Type B pancreatic cell (in vitro differentiated cells): ENCODE data around the gene LIMK2. TPM values are rescaled to one million over a fixed set of nuclear protein-coding genes. Genes with fewer than 3 reads are reported as not detected.
A peak's percentile ranks its signal among the peaks of the same experiment; 100 is the strongest.
"Not testable (repeated sequence)": the region's sequence is repeated elsewhere in the genome, so short reads cannot be mapped to it uniquely, and the experiment has no call there.

Experiments
- DNase-seq: peaks from one replicate; pipeline ENCODE4 v3.0.0; 2021; ENCODE audit warnings: mixed read lengths; ENCODE audit not compliant: unreplicated experiment; ENCODE audit errors: extremely low spot score
- H3K27ac Mint-ChIP-seq: 2 replicates; pipeline ENCODE4 v1.8.0; 2021; ENCODE audit warnings: mild to moderate bottlenecking, mixed read lengths
- H3K27me3 Mint-ChIP-seq: 2 replicates; pipeline ENCODE4 v1.8.0; 2021; ENCODE audit warnings: mixed read lengths
- H3K36me3 Mint-ChIP-seq: 2 replicates; pipeline ENCODE4 v1.8.0; 2021; ENCODE audit warnings: mixed read lengths
- H3K4me1 Mint-ChIP-seq: one replicate; pipeline ENCODE4 v1.8.0; 2021; ENCODE audit warnings: mixed read lengths; ENCODE audit not compliant: unreplicated experiment
- H3K4me3 Mint-ChIP-seq: 2 replicates; pipeline ENCODE4 v1.8.0; 2021; ENCODE audit warnings: mild to moderate bottlenecking, mixed read lengths
- H3K9me3 Mint-ChIP-seq: 2 replicates; pipeline ENCODE4 v1.8.0; 2021; ENCODE audit warnings: mixed read lengths
- total RNA-seq: library from RNA; stranded (reverse); gene quantifications from 2 replicates; pipeline ENCODE4 v1.2.1, GENCODE V29; 2021; ENCODE audit warnings: low replicate concordance
- TF ChIP-seq, protein P1 (sequence below): fragments of 200-600 bp; sonication (generic); conservative IDR thresholded peaks from 2 replicates; pipeline ENCODE4 v1.5.0; 2021; ENCODE audit warnings: antibody characterized with exemption, mild to moderate bottlenecking

Gene LIMK2
- total RNA-seq, 1 donor from 2014 or later = 46.6 TPM

DNA sequence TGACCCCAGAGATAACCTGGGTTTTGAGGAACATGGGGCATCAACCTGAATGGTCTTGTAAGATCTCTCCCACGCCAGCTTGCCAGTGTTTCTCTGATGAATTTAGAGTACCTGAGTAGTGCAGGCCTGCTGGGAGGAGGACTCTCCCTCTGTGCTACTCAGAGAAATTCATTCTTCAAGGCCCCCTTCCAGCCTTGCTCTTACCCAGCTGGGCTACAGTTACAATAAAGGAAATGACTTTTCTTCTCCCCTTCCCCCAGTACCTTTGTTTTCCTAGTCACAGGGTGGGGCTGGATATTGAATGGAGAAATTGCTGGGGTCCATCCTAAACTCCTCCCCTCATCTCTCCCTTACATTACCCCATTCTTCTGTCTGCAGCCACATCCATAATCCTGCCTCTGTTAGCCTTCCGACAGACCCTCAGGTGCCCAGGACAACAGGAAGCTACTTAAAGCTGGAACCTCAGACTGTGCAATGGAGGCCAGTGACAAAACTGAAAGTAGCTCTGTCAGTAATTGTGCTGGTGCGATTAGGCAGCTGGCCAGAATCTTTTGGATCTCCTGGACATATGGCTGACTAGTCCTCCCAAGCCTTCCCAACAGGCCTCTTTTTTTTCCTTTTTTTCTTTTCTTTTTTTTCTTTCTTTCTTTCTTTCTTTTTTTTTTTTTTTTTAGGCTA, 17.4 kb downstream of the LIMK2 start:
- Mint-ChIP-seq H3K4me3 (peak overlapping the region; percentile 61), H3K9me3 (no peaks in the 10 kb centered on the region), H3K27ac (peak overlapping the region; percentile 87), H3K4me1 (peaks cover 31% of the 10 kb centered on the region), H3K36me3 (peaks cover 4% of the 10 kb centered on the region), H3K27me3 (no peaks in the 10 kb centered on the region)
- no peak for DNase-seq
- TF ChIP-seq, protein P1, sequence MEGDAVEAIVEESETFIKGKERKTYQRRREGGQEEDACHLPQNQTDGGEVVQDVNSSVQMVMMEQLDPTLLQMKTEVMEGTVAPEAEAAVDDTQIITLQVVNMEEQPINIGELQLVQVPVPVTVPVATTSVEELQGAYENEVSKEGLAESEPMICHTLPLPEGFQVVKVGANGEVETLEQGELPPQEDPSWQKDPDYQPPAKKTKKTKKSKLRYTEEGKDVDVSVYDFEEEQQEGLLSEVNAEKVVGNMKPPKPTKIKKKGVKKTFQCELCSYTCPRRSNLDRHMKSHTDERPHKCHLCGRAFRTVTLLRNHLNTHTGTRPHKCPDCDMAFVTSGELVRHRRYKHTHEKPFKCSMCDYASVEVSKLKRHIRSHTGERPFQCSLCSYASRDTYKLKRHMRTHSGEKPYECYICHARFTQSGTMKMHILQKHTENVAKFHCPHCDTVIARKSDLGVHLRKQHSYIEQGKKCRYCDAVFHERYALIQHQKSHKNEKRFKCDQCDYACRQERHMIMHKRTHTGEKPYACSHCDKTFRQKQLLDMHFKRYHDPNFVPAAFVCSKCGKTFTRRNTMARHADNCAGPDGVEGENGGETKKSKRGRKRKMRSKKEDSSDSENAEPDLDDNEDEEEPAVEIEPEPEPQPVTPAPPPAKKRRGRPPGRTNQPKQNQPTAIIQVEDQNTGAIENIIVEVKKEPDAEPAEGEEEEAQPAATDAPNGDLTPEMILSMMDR = no peak

DNA sequence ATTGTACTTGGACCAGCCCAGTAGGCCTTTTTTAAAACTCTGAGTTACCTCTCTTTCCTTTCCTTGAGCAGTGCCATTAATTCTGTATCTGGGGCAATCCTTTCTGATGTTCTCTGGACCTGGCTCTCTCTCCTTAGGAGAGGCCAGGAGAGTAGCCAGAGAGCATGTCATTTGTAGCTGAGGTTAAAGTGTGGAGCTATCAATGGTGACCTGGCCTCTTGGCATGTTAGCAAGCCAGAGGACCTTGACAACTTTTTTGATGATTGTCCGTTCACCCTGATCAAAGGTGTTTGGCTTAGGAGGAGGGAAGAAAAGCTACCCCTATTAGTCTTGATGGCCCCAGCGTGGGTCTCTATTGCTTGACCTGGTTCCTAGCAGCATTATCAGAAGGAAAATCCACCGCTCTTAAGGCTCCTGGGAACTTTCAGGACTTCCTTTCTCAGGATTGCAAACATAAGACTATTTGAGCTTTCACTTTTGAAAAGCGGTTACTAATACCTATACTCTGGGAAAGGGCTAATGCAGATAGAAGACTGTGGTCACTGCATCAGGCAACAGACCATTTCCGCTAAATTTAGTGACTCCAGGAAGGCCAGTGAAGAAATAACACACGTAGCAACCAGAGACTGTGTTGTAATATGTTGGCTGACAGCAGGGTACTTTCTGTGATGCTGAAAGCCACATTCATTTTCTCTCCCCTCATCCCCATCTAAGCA, 18.2 kb downstream of the LIMK2 start:
- Mint-ChIP-seq H3K27me3 (no peaks in the 10 kb centered on the region), H3K9me3 (no peaks in the 10 kb centered on the region), H3K4me3 (no peak overlapping the region), H3K4me1 (peaks cover 29% of the 10 kb centered on the region), H3K27ac (peak overlapping the region; percentile 87), H3K36me3 (peaks cover 4% of the 10 kb centered on the region)
- TF ChIP-seq, protein P1 = no peak
- DNase-seq = no peak

- no peak for DNase-seq
- no peaks in the 10 kb centered on the region for H3K9me3 Mint-ChIP-seq
- H3K36me3 Mint-ChIP-seq = no peaks in the 10 kb centered on the region
- H3K4me3 Mint-ChIP-seq = no peak overlapping the region
- TF ChIP-seq, protein P1 = peak; percentile 71
- H3K27me3 Mint-ChIP-seq = no peaks in the 10 kb centered on the region
- peak overlapping the region; percentile 43 for H3K27ac Mint-ChIP-seq
- peaks cover 29% of the 10 kb centered on the region for H3K4me1 Mint-ChIP-seq
Measured at GRCh38 chr22:31230871-31231621, 18.9 kb downstream of the LIMK2 start.

GRCh38 chr22:31233001-31233400, 20.9 kb downstream of the LIMK2 start:
- H3K4me1 Mint-ChIP-seq = peaks cover 26% of the 10 kb centered on the region
- no peak overlapping the region for H3K27ac Mint-ChIP-seq
- DNase-seq = no peak
- no peaks in the 10 kb centered on the region for H3K9me3 Mint-ChIP-seq
- H3K36me3 Mint-ChIP-seq = no peaks in the 10 kb centered on the region
- TF ChIP-seq, protein P1 = no peak
- no peak overlapping the region for H3K4me3 Mint-ChIP-seq
- H3K27me3 Mint-ChIP-seq = no peaks in the 10 kb centered on the region

DNA sequence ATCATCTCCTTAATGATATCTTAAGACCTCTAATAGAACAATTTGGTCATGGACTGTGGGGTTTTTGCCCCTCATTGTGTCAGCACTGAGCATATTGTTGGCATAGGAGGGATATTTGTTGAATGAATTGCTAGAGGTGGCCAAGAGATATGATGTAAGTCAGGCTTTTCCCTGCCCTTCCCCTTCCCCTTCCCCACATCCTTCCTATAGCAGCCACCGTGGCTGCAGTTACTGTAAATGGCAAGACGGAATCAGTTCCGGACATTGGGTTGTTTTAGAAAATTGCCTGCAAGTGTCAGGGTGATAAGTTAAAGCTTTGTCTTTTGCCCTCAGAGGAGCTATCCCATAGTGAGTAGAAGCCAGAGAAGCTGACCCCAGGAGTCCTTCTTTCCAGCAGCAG, 23.0 kb downstream of the LIMK2 start:
- H3K9me3 Mint-ChIP-seq = no peaks in the 10 kb centered on the region
- DNase-seq = no peak

GRCh38 chr22:31236044-31236443, 23.9 kb downstream of the LIMK2 start:
- H3K4me3 Mint-ChIP-seq, DNase-seq, H3K4me1 Mint-ChIP-seq, H3K27me3 Mint-ChIP-seq, H3K9me3 Mint-ChIP-seq, H3K27ac Mint-ChIP-seq, H3K36me3 Mint-ChIP-seq: not testable (repeated sequence)

More for the DNA sequence above, 23.0 kb downstream of the LIMK2 start:
- Mint-ChIP-seq H3K27me3 (no peaks in the 10 kb centered on the region), H3K4me3 (no peak overlapping the region), H3K27ac (no peak overlapping the region), H3K4me1 (peaks cover 12% of the 10 kb centered on the region), H3K36me3 (peaks cover 4% of the 10 kb centered on the region)
- TF ChIP-seq, protein P1 = no peak
